Progenitor cell of endocrine pancreas (in vitro differentiated cells): ENCODE measurements around the gene PLAAT5. TPM values are rescaled to one million over a fixed set of nuclear protein-coding genes. Genes with fewer than 3 reads are reported as not detected.
A peak's percentile ranks its signal among the peaks of the same experiment; 100 is the strongest.

ENCODE experiments used
- DNase-seq: peaks from one replicate; pipeline ENCODE4 v3.0.0; 2021; ENCODE audit warnings: low spot score; ENCODE audit not compliant: unreplicated experiment
- H3K27ac Mint-ChIP-seq: 2 replicates; pipeline ENCODE4 v1.8.0; 2021; ENCODE audit warnings: mild to moderate bottlenecking, moderate library complexity, mixed read lengths
- H3K27me3 Mint-ChIP-seq: 2 replicates; pipeline ENCODE4 v1.8.0; 2021; ENCODE audit warnings: mixed read lengths
- H3K36me3 Mint-ChIP-seq: 2 replicates; pipeline ENCODE4 v1.8.0; 2022; ENCODE audit warnings: mixed read lengths; ENCODE audit not compliant: insufficient read depth
- H3K4me1 Mint-ChIP-seq: 2 replicates; pipeline ENCODE4 v1.8.0; 2021; ENCODE audit warnings: low read depth, mixed read lengths
- H3K4me3 Mint-ChIP-seq: 2 replicates; pipeline ENCODE4 v1.8.0; 2021; ENCODE audit warnings: low read depth, mild to moderate bottlenecking, moderate library complexity, mixed read lengths
- H3K9me3 Mint-ChIP-seq: 2 replicates; pipeline ENCODE4 v1.8.0; 2021; ENCODE audit warnings: low read depth, mixed read lengths
- total RNA-seq: library from RNA; stranded (reverse); gene quantifications from 2 replicates; pipeline ENCODE4 v1.2.1, GENCODE V29; 2021
- TF ChIP-seq, protein P1 (sequence below): fragments of 200-600 bp; sonication (generic); IDR thresholded peaks from one replicate; pipeline ENCODE4 v1.5.0; 2021; ENCODE audit warnings: antibody characterized with exemption, mild to moderate bottlenecking; ENCODE audit not compliant: unreplicated experiment

Gene PLAAT5
- total RNA-seq, 1 donor from 2014 or later, result 27.1 TPM

GRCh38 chr11:63502252-63502820 is 11.4 kb upstream of the PLAAT5 start:
- no peak overlapping the region for H3K4me3 Mint-ChIP-seq
- H3K27me3 Mint-ChIP-seq, result no peaks in the 10 kb centered on the region
- H3K36me3 Mint-ChIP-seq, result peaks cover 17% of the 10 kb centered on the region
- DNase-seq, result no peak
- TF ChIP-seq, protein P1, sequence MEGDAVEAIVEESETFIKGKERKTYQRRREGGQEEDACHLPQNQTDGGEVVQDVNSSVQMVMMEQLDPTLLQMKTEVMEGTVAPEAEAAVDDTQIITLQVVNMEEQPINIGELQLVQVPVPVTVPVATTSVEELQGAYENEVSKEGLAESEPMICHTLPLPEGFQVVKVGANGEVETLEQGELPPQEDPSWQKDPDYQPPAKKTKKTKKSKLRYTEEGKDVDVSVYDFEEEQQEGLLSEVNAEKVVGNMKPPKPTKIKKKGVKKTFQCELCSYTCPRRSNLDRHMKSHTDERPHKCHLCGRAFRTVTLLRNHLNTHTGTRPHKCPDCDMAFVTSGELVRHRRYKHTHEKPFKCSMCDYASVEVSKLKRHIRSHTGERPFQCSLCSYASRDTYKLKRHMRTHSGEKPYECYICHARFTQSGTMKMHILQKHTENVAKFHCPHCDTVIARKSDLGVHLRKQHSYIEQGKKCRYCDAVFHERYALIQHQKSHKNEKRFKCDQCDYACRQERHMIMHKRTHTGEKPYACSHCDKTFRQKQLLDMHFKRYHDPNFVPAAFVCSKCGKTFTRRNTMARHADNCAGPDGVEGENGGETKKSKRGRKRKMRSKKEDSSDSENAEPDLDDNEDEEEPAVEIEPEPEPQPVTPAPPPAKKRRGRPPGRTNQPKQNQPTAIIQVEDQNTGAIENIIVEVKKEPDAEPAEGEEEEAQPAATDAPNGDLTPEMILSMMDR, result no peak
- H3K4me1 Mint-ChIP-seq, result peaks cover 34% of the 10 kb centered on the region
- H3K9me3 Mint-ChIP-seq, result peaks cover 19% of the 10 kb centered on the region
- no peak overlapping the region for H3K27ac Mint-ChIP-seq

GRCh38 chr11:63501236-63501635 is 10.3 kb upstream of the PLAAT5 start:
- Mint-ChIP-seq H3K9me3 (peaks cover 25% of the 10 kb centered on the region), H3K27ac (no peak overlapping the region), H3K36me3 (peaks cover 20% of the 10 kb centered on the region), H3K4me3 (no peak overlapping the region), H3K4me1 (peaks cover 25% of the 10 kb centered on the region), H3K27me3 (no peaks in the 10 kb centered on the region)
- DNase-seq, result no peak
- TF ChIP-seq, protein P1, result no peak

DNA sequence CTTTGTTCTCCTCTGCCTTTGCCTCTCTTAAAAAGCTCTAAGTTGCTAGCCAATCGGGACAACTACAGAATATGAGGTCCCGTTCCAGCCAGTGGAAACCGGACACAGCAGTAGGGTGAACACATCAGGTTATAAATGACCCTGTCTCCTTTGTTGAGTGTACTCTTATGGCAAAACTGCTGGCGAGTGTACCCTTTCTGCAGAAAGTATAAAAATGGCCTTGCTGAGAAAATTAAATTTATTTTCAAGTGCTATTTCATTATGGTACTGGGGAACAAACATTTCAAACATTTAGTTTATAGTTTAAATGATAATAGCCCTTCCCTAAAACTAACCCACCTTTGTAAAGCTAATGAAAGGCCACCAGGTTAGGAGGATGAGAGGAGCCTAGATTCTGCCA is 8.9 kb upstream of the PLAAT5 start:
- Mint-ChIP-seq H3K4me1 (peaks cover 29% of the 10 kb centered on the region), H3K27me3 (no peaks in the 10 kb centered on the region), H3K4me3 (no peak overlapping the region), H3K9me3 (peaks cover 25% of the 10 kb centered on the region), H3K36me3 (peaks cover 20% of the 10 kb centered on the region), H3K27ac (no peak overlapping the region)
- no peak for DNase-seq
- TF ChIP-seq, protein P1, result no peak

DNA sequence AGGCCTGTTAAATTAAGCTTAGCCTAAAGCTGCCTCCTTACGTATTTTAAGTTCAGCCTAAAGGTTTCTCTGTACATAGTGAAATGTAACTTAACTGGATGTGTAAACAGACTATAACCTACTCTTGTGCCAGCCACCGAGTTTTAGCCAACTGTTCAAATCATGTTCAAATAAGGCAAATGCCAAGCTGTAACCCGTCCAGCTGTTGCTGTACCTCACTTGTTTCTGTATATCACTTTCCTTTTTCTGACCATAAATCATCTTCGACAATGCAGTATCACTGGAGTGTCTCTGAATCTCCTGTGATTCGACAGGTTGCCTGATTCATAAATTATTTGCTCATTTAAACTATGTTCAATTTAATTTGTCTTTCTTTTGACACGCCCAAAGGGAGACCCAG is 4.0 kb upstream of the PLAAT5 start:
- Mint-ChIP-seq H3K36me3 (peaks cover 13% of the 10 kb centered on the region), H3K27me3 (no peaks in the 10 kb centered on the region), H3K4me1 (peaks cover 37% of the 10 kb centered on the region), H3K9me3 (peaks cover 24% of the 10 kb centered on the region), H3K4me3 (no peak overlapping the region), H3K27ac (peak overlapping the region; percentile 63)
- TF ChIP-seq, protein P1, result no peak
- DNase-seq, result no peak

GRCh38 chr11:63493127-63493526 is 2.2 kb upstream of the PLAAT5 start:
- TF ChIP-seq, protein P1, result no peak
- no peaks in the 10 kb centered on the region for H3K27me3 Mint-ChIP-seq
- H3K9me3 Mint-ChIP-seq, result peaks cover 20% of the 10 kb centered on the region
- H3K27ac Mint-ChIP-seq, result no peak overlapping the region
- peaks cover 14% of the 10 kb centered on the region for H3K36me3 Mint-ChIP-seq
- H3K4me1 Mint-ChIP-seq, result peaks cover 53% of the 10 kb centered on the region
- no peak overlapping the region for H3K4me3 Mint-ChIP-seq
- DNase-seq, result no peak
